ENCODE measurements around the gene TMEM30A.
A peak's percentile ranks its signal among the peaks of the same experiment; 100 is the strongest.

Gene TMEM30A

DNA sequence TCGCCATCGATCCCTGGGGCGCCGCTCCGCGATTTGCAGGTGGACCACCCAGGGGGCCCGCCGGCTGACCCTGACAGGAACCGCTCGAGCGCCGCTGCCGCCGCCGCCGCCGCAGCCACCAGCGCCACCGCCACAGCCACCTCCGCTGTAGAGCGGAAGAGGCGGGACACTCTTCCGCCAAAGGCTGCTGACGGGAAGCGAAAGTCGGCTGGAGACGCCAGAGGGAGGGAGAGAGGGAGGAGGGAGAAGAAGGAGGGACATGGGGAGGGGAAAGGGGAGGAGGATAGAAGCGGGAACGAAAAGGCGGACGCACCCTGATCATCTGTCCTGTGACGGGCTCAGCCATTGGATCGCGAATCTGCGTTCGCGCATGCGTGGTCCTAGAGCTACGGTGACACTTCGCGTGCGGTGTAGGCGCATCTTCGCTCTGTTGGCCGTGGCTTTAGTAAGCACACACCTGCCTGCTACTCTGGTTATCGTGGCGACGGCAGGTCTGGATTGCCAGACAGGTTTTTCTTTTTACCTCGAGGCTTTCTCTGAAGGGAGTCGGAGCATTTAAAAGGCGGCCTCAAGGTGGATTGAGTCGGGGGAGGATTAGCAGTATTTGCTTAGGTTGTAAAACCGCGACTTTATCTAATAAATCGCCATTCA, at the start of gene TMEM30A:
TMEM30A (minus strand) TSS at position 161 of the 651 bp plus-strand sequence; CDS start at position 7, 154 bp downstream.
- H2AFZ ChIP-seq (ENCODE audit: low read depth, low read length) = peak within 1 kb of the TSS; percentile 93
- peaks cover 34% of the 10 kb centered on the region for H3K4me1 ChIP-seq (ENCODE audit: insufficient read depth, low read length)
- H3K27me3 ChIP-seq (ENCODE audit: insufficient read depth, low read length) = no peaks in the 10 kb centered on the region
- H3K4me3 ChIP-seq (ENCODE audit: low read length) = peak within 1 kb of the TSS; percentile 81
- H3K9me3 ChIP-seq (ENCODE audit: low read length) = no peaks in the 10 kb centered on the region
- H3K36me3 ChIP-seq (ENCODE audit: insufficient read depth, low read length) = no peaks in the 10 kb centered on the region

GRCh38 chr6:75333676-75334200, 49.1 kb upstream of the TMEM30A start:
- peak overlapping the region; percentile 34 for H3K4me3 ChIP-seq (ENCODE audit: low read length)
- H3K4me1 ChIP-seq (ENCODE audit: insufficient read depth, low read length) = peaks cover 33% of the 10 kb centered on the region
- H3K9me3 ChIP-seq (ENCODE audit: low read length) = no peaks in the 10 kb centered on the region
- peak overlapping the region; percentile 58 for H2AFZ ChIP-seq (ENCODE audit: low read depth, low read length)
- no peaks in the 10 kb centered on the region for H3K27me3 ChIP-seq (ENCODE audit: insufficient read depth, low read length)
- no peaks in the 10 kb centered on the region for H3K36me3 ChIP-seq (ENCODE audit: insufficient read depth, low read length)

DNA sequence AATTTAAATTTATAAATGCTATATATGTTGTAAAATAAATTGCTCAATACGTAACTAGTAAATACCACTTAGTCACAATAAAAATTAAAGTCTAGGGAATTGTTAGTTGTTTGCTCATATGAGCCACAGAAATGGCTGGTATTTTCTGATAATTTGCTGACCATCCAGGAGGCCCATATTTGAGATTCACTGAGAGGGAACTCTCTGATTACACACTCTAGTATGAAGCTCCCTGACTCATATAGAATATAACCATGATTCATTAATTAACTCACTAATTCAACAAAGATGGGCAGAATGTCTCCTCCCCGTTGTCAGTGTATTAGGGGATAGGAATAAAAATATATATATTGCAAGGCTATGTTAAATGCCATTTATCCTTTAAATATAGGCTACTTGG, 46.6 kb upstream of the TMEM30A start:
- peaks cover 43% of the 10 kb centered on the region for H3K4me1 ChIP-seq (ENCODE audit: insufficient read depth, low read length)
- no peak overlapping the region for H2AFZ ChIP-seq (ENCODE audit: low read depth, low read length)
- no peaks in the 10 kb centered on the region for H3K27me3 ChIP-seq (ENCODE audit: insufficient read depth, low read length)
- no peaks in the 10 kb centered on the region for H3K36me3 ChIP-seq (ENCODE audit: insufficient read depth, low read length)
- no peaks in the 10 kb centered on the region for H3K9me3 ChIP-seq (ENCODE audit: low read length)
- H3K4me3 ChIP-seq (ENCODE audit: low read length) = no peak overlapping the region

GRCh38 chr6:75329703-75330102, 45.1 kb upstream of the TMEM30A start:
- H3K4me1 ChIP-seq (ENCODE audit: insufficient read depth, low read length) = peaks cover 29% of the 10 kb centered on the region
- no peak overlapping the region for H3K4me3 ChIP-seq (ENCODE audit: low read length)
- no peaks in the 10 kb centered on the region for H3K27me3 ChIP-seq (ENCODE audit: insufficient read depth, low read length)
- no peaks in the 10 kb centered on the region for H3K9me3 ChIP-seq (ENCODE audit: low read length)
- no peaks in the 10 kb centered on the region for H3K36me3 ChIP-seq (ENCODE audit: insufficient read depth, low read length)
- no peak overlapping the region for H2AFZ ChIP-seq (ENCODE audit: low read depth, low read length)

DNA sequence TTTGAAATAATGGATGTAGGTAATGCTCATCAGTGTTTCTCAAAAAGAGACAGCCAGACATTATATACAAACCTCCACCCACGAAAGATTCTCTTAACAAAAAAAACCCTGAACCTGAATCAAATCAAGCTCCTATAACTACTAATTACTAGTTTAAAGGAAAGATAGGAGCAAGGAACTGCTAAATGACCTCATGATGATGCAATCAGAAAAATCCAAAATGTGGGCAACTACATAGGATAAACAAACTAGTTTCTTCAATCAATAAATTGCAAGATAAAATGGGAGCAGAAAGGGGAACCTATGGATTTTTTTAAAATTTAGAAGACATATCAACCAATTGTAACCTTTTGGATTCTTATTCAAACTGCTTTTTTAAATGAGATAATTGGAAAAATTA, 43.2 kb upstream of the TMEM30A start:
- Histone ChIP-seq H3K4me1 (ENCODE audit: insufficient read depth, low read length) (peaks cover 14% of the 10 kb centered on the region), H3K36me3 (ENCODE audit: insufficient read depth, low read length) (no peaks in the 10 kb centered on the region), H3K9me3 (ENCODE audit: low read length) (no peaks in the 10 kb centered on the region), H3K4me3 (ENCODE audit: low read length) (no peak overlapping the region), H3K27me3 (ENCODE audit: insufficient read depth, low read length) (no peaks in the 10 kb centered on the region), H2AFZ (ENCODE audit: low read depth, low read length) (no peak overlapping the region)

- Histone ChIP-seq H3K4me1 (ENCODE audit: insufficient read depth, low read length) (peaks cover 14% of the 10 kb centered on the region), H3K36me3 (ENCODE audit: insufficient read depth, low read length) (no peaks in the 10 kb centered on the region), H3K27me3 (ENCODE audit: insufficient read depth, low read length) (no peaks in the 10 kb centered on the region)
Measured at GRCh38 chr6:75326557-75327258, 42.1 kb upstream of the TMEM30A start.

DNA sequence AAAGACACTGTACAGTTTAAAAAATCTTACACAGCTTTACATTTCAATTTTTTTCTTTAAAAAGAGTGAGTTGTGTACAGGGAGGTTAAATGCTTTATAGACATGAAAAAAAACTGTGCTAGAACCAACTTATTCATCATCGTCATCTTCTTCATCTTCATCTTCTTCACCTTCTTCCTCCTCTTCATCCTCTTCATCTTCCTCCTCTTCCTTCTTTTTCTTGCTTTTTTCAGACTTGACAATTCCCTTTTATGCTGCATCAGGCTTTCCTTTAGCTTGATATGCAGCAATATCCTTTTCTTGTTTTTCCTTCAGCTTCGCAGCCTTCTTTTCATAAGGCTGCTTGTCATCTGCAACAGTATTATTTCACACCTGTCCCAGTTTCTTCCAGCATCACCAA, 34.3 kb upstream of the TMEM30A start:
- Histone ChIP-seq H3K9me3 (ENCODE audit: low read length) (no peaks in the 10 kb centered on the region), H3K36me3 (ENCODE audit: insufficient read depth, low read length) (no peaks in the 10 kb centered on the region), H3K4me3 (ENCODE audit: low read length) (no peak overlapping the region), H2AFZ (ENCODE audit: low read depth, low read length) (no peak overlapping the region), H3K27me3 (ENCODE audit: insufficient read depth, low read length) (no peaks in the 10 kb centered on the region), H3K4me1 (ENCODE audit: insufficient read depth, low read length) (no peaks in the 10 kb centered on the region)

More at GRCh38 chr6:75326557-75327258, 42.1 kb upstream of the TMEM30A start:
- Histone ChIP-seq H2AFZ (ENCODE audit: low read depth, low read length) (no peak overlapping the region), H3K9me3 (ENCODE audit: low read length) (no peaks in the 10 kb centered on the region), H3K4me3 (ENCODE audit: low read length) (no peak overlapping the region)

GRCh38 chr6:75317503-75318206, 33.1 kb upstream of the TMEM30A start:
- H3K9me3 ChIP-seq (ENCODE audit: low read length) = no peaks in the 10 kb centered on the region
- no peaks in the 10 kb centered on the region for H3K4me1 ChIP-seq (ENCODE audit: insufficient read depth, low read length)
- no peaks in the 10 kb centered on the region for H3K36me3 ChIP-seq (ENCODE audit: insufficient read depth, low read length)
- no peak overlapping the region for H3K4me3 ChIP-seq (ENCODE audit: low read length)
- no peak overlapping the region for H2AFZ ChIP-seq (ENCODE audit: low read depth, low read length)
- no peaks in the 10 kb centered on the region for H3K27me3 ChIP-seq (ENCODE audit: insufficient read depth, low read length)

GRCh38 chr6:75315978-75316377, 31.4 kb upstream of the TMEM30A start:
- Histone ChIP-seq H3K9me3 (ENCODE audit: low read length) (no peaks in the 10 kb centered on the region), H2AFZ (ENCODE audit: low read depth, low read length) (no peak overlapping the region), H3K27me3 (ENCODE audit: insufficient read depth, low read length) (no peaks in the 10 kb centered on the region), H3K4me1 (ENCODE audit: insufficient read depth, low read length) (no peaks in the 10 kb centered on the region), H3K4me3 (ENCODE audit: low read length) (no peak overlapping the region), H3K36me3 (ENCODE audit: insufficient read depth, low read length) (no peaks in the 10 kb centered on the region)

- Histone ChIP-seq H3K4me3 (ENCODE audit: low read length) (no peak overlapping the region), H3K4me1 (ENCODE audit: insufficient read depth, low read length) (no peaks in the 10 kb centered on the region), H3K27me3 (ENCODE audit: insufficient read depth, low read length) (no peaks in the 10 kb centered on the region), H3K36me3 (ENCODE audit: insufficient read depth, low read length) (no peaks in the 10 kb centered on the region), H2AFZ (ENCODE audit: low read depth, low read length) (no peak overlapping the region), H3K9me3 (ENCODE audit: low read length) (no peaks in the 10 kb centered on the region)
Measured at GRCh38 chr6:75308250-75308988, 23.8 kb upstream of the TMEM30A start.

DNA sequence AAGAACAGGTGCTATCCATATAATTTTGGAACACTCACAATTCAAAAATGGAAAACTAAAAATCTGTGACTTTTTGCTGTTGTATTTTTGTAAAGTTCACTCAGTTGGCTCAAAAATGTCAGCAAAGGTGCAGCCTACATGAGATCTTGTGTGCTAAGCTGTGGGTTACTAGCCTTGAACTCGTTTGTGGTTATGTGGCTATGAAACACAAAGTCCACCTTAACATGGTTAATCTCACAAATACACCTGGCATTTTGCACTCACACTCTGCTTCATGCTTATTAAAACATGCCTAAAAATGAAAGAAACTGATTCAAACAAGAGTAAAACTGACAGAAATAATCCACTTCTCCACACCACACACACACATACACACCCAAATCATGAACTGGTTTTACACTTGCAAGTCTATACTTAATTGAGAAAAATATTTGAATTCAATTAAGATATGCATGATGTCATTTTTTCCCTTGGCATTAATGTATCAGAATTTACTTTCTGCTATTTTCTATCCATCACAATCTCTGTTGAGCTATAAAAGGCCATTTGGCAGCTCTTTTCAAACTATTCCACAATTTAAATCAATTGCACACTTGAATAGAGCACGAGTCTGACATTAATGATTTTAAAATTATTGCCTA, 22.9 kb upstream of the TMEM30A start:
- H3K4me3 ChIP-seq (ENCODE audit: low read length) = no peak overlapping the region
- H3K36me3 ChIP-seq (ENCODE audit: insufficient read depth, low read length) = no peaks in the 10 kb centered on the region
- H3K27me3 ChIP-seq (ENCODE audit: insufficient read depth, low read length) = no peaks in the 10 kb centered on the region
- no peaks in the 10 kb centered on the region for H3K4me1 ChIP-seq (ENCODE audit: insufficient read depth, low read length)
- no peak overlapping the region for H2AFZ ChIP-seq (ENCODE audit: low read depth, low read length)
- H3K9me3 ChIP-seq (ENCODE audit: low read length) = no peaks in the 10 kb centered on the region

- Histone ChIP-seq H3K4me1 (ENCODE audit: insufficient read depth, low read length) (no peaks in the 10 kb centered on the region), H3K36me3 (ENCODE audit: insufficient read depth, low read length) (no peaks in the 10 kb centered on the region), H3K9me3 (ENCODE audit: low read length) (no peaks in the 10 kb centered on the region), H3K4me3 (ENCODE audit: low read length) (no peak overlapping the region), H2AFZ (ENCODE audit: low read depth, low read length) (no peak overlapping the region), H3K27me3 (ENCODE audit: insufficient read depth, low read length) (no peaks in the 10 kb centered on the region)
Measured at GRCh38 chr6:75306064-75306463, 21.5 kb upstream of the TMEM30A start.

All from neuron (in vitro differentiated cells).